Upper lobe of left lung (tissue), 6 donors: Measurements from ENCODE around the gene KCNQ2. TPM values are rescaled to one million over a fixed set of nuclear protein-coding genes. Genes with fewer than 3 reads are reported as not detected.

Experiments
- ATAC-seq, 2 donors: fragments of 200-7000 bp; cut with Tn5 transposase; one replicate each; pipeline ENCODE4 v1.9.1; 2022; ENCODE audit warnings: mild to moderate bottlenecking in 2 of 2, moderate library complexity in 2 of 2; ENCODE audit not compliant: low FRiP score in 2 of 2
- DNase-seq, 2 donors: peaks; one replicate each; pipeline ENCODE4 v3.0.0-alpha.2; 2019 to 2020
- H3K27ac ChIP-seq, 4 donors: fragments of 200-600 bp; sonication (generic); one replicate each; pipeline ENCODE4 v1.5.1; 2016 to 2019
- H3K27me3 ChIP-seq, 4 donors: fragments of 200-600 bp; sonication (generic); one replicate each; pipeline ENCODE4 v1.5.1; 2017 to 2019
- H3K36me3 ChIP-seq, 4 donors: fragments of 200-600 bp; sonication (generic); one replicate each; pipeline ENCODE4 v1.5.1; 2016 to 2019
- H3K4me1 ChIP-seq, 4 donors: fragments of 200-600 bp; sonication (generic); one replicate each; pipeline ENCODE4 v1.5.1; 2018 to 2019
- H3K4me3 ChIP-seq, 4 donors: fragments of 200-600 bp; sonication (generic); one replicate each; pipeline ENCODE4 v1.5.1; 2017 to 2019; ENCODE audit warnings: mild to moderate bottlenecking in 2 of 4, moderate library complexity in 1 of 4
- H3K9me3 ChIP-seq, 4 donors: fragments of 200-600 bp; sonication (generic); one replicate each; pipeline ENCODE4 v1.5.1; 2018 to 2019
- CTCF ChIP-seq, 6 experiments: fragments of 450-650 bp in 4 of 6; fragments of 200-600 bp in 2 of 6; sonication (generic) in 2 of 6; IDR thresholded peaks; one replicate each; pipeline ENCODE4 v1.5.1; 2016 to 2019; ENCODE audit warnings: antibody characterized with exemption in 6 of 6
- EP300 ChIP-seq, 4 donors: sonication (generic); formaldehyde crosslinking; IDR thresholded peaks; one replicate each; pipeline ENCODE4 v1.5.1; 2017; ENCODE audit warnings: antibody characterized with exemption in 4 of 4, control low read depth in 2 of 4
- POLR2A ChIP-seq, 4 donors: fragments of 450-650 bp; IDR thresholded peaks; one replicate each; pipeline ENCODE4 v1.5.1; 2016 to 2017; ENCODE audit warnings: antibody characterized with exemption in 4 of 4, mild to moderate bottlenecking in 2 of 4
- POLR2AphosphoS5 ChIP-seq, 2 donors: sonication (generic); formaldehyde crosslinking; IDR thresholded peaks; one replicate each; pipeline ENCODE4 v1.5.1; 2017; ENCODE audit warnings: antibody characterized with exemption in 2 of 2
- WGBS, 2 donors: methylation state at CpG; one replicate each; pipeline ENCODE4 v1.1.5; 2017 to 2018; 5-methylcytosine and 5-hydroxymethylcytosine counted together
- total RNA-seq, 6 donors: library from RNA; depleted of rRNA in 4 of 6; stranded (reverse); fragments of >200 nt in 4 of 6; gene quantifications; one replicate each; pipeline versions ENCODE4 v1.1.0 to v1.2.1, GENCODE V29; 2016 to 2021
- donor health status: DM: no; HTN: no; CAD: no; lungs with moderate emphysema.
- donor health status: DM: no; HTN: yes; CAD: no; lungs with severe emphysema.

KCNQ2 gene
- total RNA-seq, 6 donors from 2014 or later: 0.66 TPM; not detected in 5

GRCh38 chr20:63498960-63499337, 26.5 kb upstream of the KCNQ2 start, which contains the start of gene EEF1A2:
Gene EEF1A2 (minus strand): TSS chr20:63499083. CDS start chr20:63497763, 1,320 bp downstream.
- WGBS, 2 donors: 1% methylated on average over 17 of the region's 58 CpGs; no CpG with 5 or more reads in 1 of the 2 donors
- peaks cover 0 to 43% (median 24%) of the 10 kb centered on the region in 4 donors for H3K27me3 ChIP-seq

GRCh38 chr20:63497946-63498935, 25.8 kb upstream of the KCNQ2 start:
- Histone ChIP-seq H3K27ac (no peak overlapping the region), H3K9me3 (no peaks in the 10 kb centered on the region), H3K27me3 (peaks cover 0 to 43% (median 24%) of the 10 kb centered on the region in 4 donors), H3K36me3 (no peaks in the 10 kb centered on the region), H3K4me3 (peak overlapping the region in 3 of 4 donors; percentile 36 to 49 (median 47)), H3K4me1 (peaks cover 21 to 37% (median 23%) of the 10 kb centered on the region in 4 donors)
- WGBS, 2 donors: 9% methylated on average over 7 of the region's 60 CpGs; no CpG with 5 or more reads in 1 of the 2 donors
- DNase-seq (peak; percentile 37 to 81), ATAC-seq (no peak)
- TF ChIP-seq POLR2A (IDR thresholded peaks at IDR 0.05): no peak
- TF ChIP-seq POLR2AphosphoS5 (IDR thresholded peaks at IDR 0.05): no peak
- no peak for TF ChIP-seq EP300 (IDR thresholded peaks at IDR 0.05)
- TF ChIP-seq CTCF (IDR thresholded peaks at IDR 0.05): no peak

More at GRCh38 chr20:63498960-63499337, 26.5 kb upstream of the KCNQ2 start, which contains the start of gene EEF1A2:
- Histone ChIP-seq H3K4me3 (peak within 1 kb of the TSS in 3 of 4 donors; percentile 36 to 49 (median 47)), H3K4me1 (peaks cover 21 to 37% (median 23%) of the 10 kb centered on the region in 4 donors), H3K9me3 (no peaks in the 10 kb centered on the region), H3K36me3 (no peaks in the 10 kb centered on the region), H3K27ac (no peak within 1 kb of the TSS)
- ATAC-seq (peak in 1 of 2 donors; percentile 18), DNase-seq (peak in 1 of 2 donors; percentile 91)
- TF ChIP-seq POLR2A (IDR thresholded peaks at IDR 0.05): no peak
- TF ChIP-seq POLR2AphosphoS5 (IDR thresholded peaks at IDR 0.05): no peak
- peak in 3 of 6 experiments; percentile 8 to 24 (median 22) for TF ChIP-seq CTCF (IDR thresholded peaks at IDR 0.05)

- DNase-seq (peak in 1 of 2 donors; percentile 45), ATAC-seq (no peak)
- WGBS, 2 donors: 64 to 72% methylated on average over 11 to 18 of the region's 20 CpGs
- no peak for TF ChIP-seq POLR2AphosphoS5 (IDR thresholded peaks at IDR 0.05)
- no peak for TF ChIP-seq POLR2A (IDR thresholded peaks at IDR 0.05)
- TF ChIP-seq EP300 (IDR thresholded peaks at IDR 0.05): no peak
- TF ChIP-seq CTCF (IDR thresholded peaks at IDR 0.05): no peak
- Histone ChIP-seq H3K36me3 (no peaks in the 10 kb centered on the region), H3K4me3 (no peak overlapping the region), H3K4me1 (peaks cover 21 to 37% (median 23%) of the 10 kb centered on the region in 4 donors), H3K27ac (no peak overlapping the region), H3K27me3 (peaks cover 0 to 43% (median 24%) of the 10 kb centered on the region in 4 donors), H3K9me3 (no peaks in the 10 kb centered on the region)
These were observed 24.9 kb upstream of the KCNQ2 start for GRCh38 chr20:63497138-63497945.

GRCh38 chr20:63496596-63497120, 24.2 kb upstream of the KCNQ2 start:
- peaks cover 0 to 43% (median 24%) of the 10 kb centered on the region in 4 donors for H3K27me3 ChIP-seq
- H3K4me1 ChIP-seq: peaks cover 21 to 37% (median 23%) of the 10 kb centered on the region in 4 donors
- DNase-seq (peak in 1 of 2 donors; percentile 63), ATAC-seq (peak in 1 of 2 donors; percentile 3)
- no peaks in the 10 kb centered on the region for H3K36me3 ChIP-seq
- no peaks in the 10 kb centered on the region for H3K9me3 ChIP-seq
- H3K27ac ChIP-seq: no peak overlapping the region
- no peak for TF ChIP-seq POLR2A (IDR thresholded peaks at IDR 0.05)
- TF ChIP-seq CTCF (IDR thresholded peaks at IDR 0.05): no peak
- TF ChIP-seq POLR2AphosphoS5 (IDR thresholded peaks at IDR 0.05): no peak
- no peak for TF ChIP-seq EP300 (IDR thresholded peaks at IDR 0.05)
- WGBS, 2 donors: 50 to 70% methylated on average over 2 to 15 of the region's 16 CpGs
- H3K4me3 ChIP-seq: peak overlapping the region in 3 of 4 donors; percentile 12 to 47 (median 32)
